Progenitor cell of endocrine pancreas (in vitro differentiated cells): ENCODE measurements around the gene SYNC. TPM values are rescaled to one million over a fixed set of nuclear protein-coding genes. Genes with fewer than 3 reads are reported as not detected.
"Not testable (repeated sequence)": the region's sequence is repeated elsewhere in the genome, so short reads cannot be mapped to it uniquely, and the experiment has no call there.

Experiments used
- DNase-seq: peaks from one replicate; pipeline ENCODE4 v3.0.0; 2021; ENCODE audit warnings: low spot score; ENCODE audit not compliant: unreplicated experiment
- H3K27ac Mint-ChIP-seq: 2 replicates; pipeline ENCODE4 v1.8.0; 2021; ENCODE audit warnings: mild to moderate bottlenecking, moderate library complexity, mixed read lengths
- H3K27me3 Mint-ChIP-seq: 2 replicates; pipeline ENCODE4 v1.8.0; 2021; ENCODE audit warnings: mixed read lengths
- H3K36me3 Mint-ChIP-seq: 2 replicates; pipeline ENCODE4 v1.8.0; 2022; ENCODE audit warnings: mixed read lengths; ENCODE audit not compliant: insufficient read depth
- H3K4me1 Mint-ChIP-seq: 2 replicates; pipeline ENCODE4 v1.8.0; 2021; ENCODE audit warnings: low read depth, mixed read lengths
- H3K4me3 Mint-ChIP-seq: 2 replicates; pipeline ENCODE4 v1.8.0; 2021; ENCODE audit warnings: low read depth, mild to moderate bottlenecking, moderate library complexity, mixed read lengths
- H3K9me3 Mint-ChIP-seq: 2 replicates; pipeline ENCODE4 v1.8.0; 2021; ENCODE audit warnings: low read depth, mixed read lengths
- CTCF ChIP-seq: fragments of 200-600 bp; sonication (generic); IDR thresholded peaks from one replicate; pipeline ENCODE4 v1.5.0; 2021; ENCODE audit warnings: antibody characterized with exemption, mild to moderate bottlenecking; ENCODE audit not compliant: unreplicated experiment
- total RNA-seq: library from RNA; stranded (reverse); gene quantifications from 2 replicates; pipeline ENCODE4 v1.2.1, GENCODE V29; 2021

SYNC gene
- total RNA-seq, 1 donor from 2014 or later, result not detected

GRCh38 chr1:32676945-32677344, 25.6 kb downstream of the SYNC start:
- H3K27ac Mint-ChIP-seq, result no peak overlapping the region
- no peak for TF ChIP-seq CTCF
- H3K4me1 Mint-ChIP-seq, result no peaks in the 10 kb centered on the region
- H3K4me3 Mint-ChIP-seq, result no peak overlapping the region
- no peaks in the 10 kb centered on the region for H3K9me3 Mint-ChIP-seq
- no peak for DNase-seq
- no peaks in the 10 kb centered on the region for H3K27me3 Mint-ChIP-seq
- H3K36me3 Mint-ChIP-seq, result peaks cover 49% of the 10 kb centered on the region

- H3K9me3 Mint-ChIP-seq, H3K4me3 Mint-ChIP-seq, H3K27me3 Mint-ChIP-seq, H3K4me1 Mint-ChIP-seq, DNase-seq: not testable (repeated sequence)
- peaks cover 37% of the 10 kb centered on the region for H3K36me3 Mint-ChIP-seq
- peak overlapping the region; percentile 56 for H3K27ac Mint-ChIP-seq
Measured at GRCh38 chr1:32668716-32669115, 33.9 kb downstream of the SYNC start.

- no peaks in the 10 kb centered on the region for H3K27me3 Mint-ChIP-seq
- H3K36me3 Mint-ChIP-seq, result peaks cover 29% of the 10 kb centered on the region
- peak overlapping the region; percentile 55 for H3K27ac Mint-ChIP-seq
- no peak for TF ChIP-seq CTCF
- no peaks in the 10 kb centered on the region for H3K4me1 Mint-ChIP-seq
- no peak overlapping the region for H3K4me3 Mint-ChIP-seq
- DNase-seq, result no peak
- H3K9me3 Mint-ChIP-seq, result no peaks in the 10 kb centered on the region
Measured at GRCh38 chr1:32666901-32667566, 35.5 kb downstream of the SYNC start.

GRCh38 chr1:32665915-32666314, 36.7 kb downstream of the SYNC start:
- Mint-ChIP-seq H3K36me3 (peaks cover 31% of the 10 kb centered on the region), H3K9me3 (no peaks in the 10 kb centered on the region), H3K27ac (no peak overlapping the region), H3K4me3 (no peak overlapping the region), H3K4me1 (no peaks in the 10 kb centered on the region), H3K27me3 (no peaks in the 10 kb centered on the region)
- no peak for TF ChIP-seq CTCF
- DNase-seq, result no peak

- no peak overlapping the region for H3K27ac Mint-ChIP-seq
- DNase-seq, result no peak
- no peak for TF ChIP-seq CTCF
- H3K36me3 Mint-ChIP-seq, result peaks cover 51% of the 10 kb centered on the region
- no peaks in the 10 kb centered on the region for H3K27me3 Mint-ChIP-seq
- no peaks in the 10 kb centered on the region for H3K9me3 Mint-ChIP-seq
- no peak overlapping the region for H3K4me3 Mint-ChIP-seq
- peaks cover 9% of the 10 kb centered on the region for H3K4me1 Mint-ChIP-seq
Measured at GRCh38 chr1:32659581-32659980, 43.0 kb downstream of the SYNC start.
